ENCODE measurements around the gene GLTP. TPM values are rescaled to one million over a fixed set of nuclear protein-coding genes. Genes with fewer than 3 reads are reported as not detected.
A peak's percentile ranks its signal among the peaks of the same experiment; 100 is the strongest.

The GLTP gene
- total RNA-seq, 1 donor from 2014 or later = 48.7 TPM

DNA sequence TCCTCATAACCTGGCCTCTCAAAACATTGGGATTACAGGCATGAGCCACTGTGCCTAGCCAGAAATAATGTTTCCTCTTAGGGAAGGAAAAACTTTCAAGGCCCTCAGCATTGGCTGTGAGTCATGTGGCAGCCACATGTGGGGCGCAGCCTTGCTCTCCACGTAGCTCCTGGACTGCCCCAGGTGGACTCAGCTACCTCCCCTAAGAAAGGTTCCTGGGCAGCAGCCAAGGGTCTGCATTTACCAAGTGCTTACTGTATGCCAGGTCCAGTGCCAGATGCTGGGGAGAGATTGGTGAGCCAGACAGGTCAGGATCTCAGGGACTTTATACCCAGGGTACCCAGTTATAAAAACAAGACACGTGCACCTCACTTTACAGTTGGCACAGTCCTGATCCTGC lies 43.4 kb downstream of the GLTP start:
- no peak overlapping the region for H3K27ac Mint-ChIP-seq
- peaks cover 12% of the 10 kb centered on the region for H3K4me1 Mint-ChIP-seq (ENCODE audit: unreplicated experiment)
- no peak for TF ChIP-seq CTCF (conservative IDR thresholded peaks at IDR 0.05)
- H3K9me3 Mint-ChIP-seq = no peaks in the 10 kb centered on the region
- DNase-seq (ENCODE audit: extremely low spot score, unreplicated experiment) = no peak
- H3K4me3 Mint-ChIP-seq = no peak overlapping the region
- peaks cover 10% of the 10 kb centered on the region for H3K27me3 Mint-ChIP-seq
- no peaks in the 10 kb centered on the region for H3K36me3 Mint-ChIP-seq

- no peaks in the 10 kb centered on the region for H3K36me3 Mint-ChIP-seq
- H3K4me1 Mint-ChIP-seq (ENCODE audit: unreplicated experiment) = peaks cover 23% of the 10 kb centered on the region
- DNase-seq (ENCODE audit: extremely low spot score, unreplicated experiment) = no peak
- H3K27ac Mint-ChIP-seq = no peak overlapping the region
- no peak for TF ChIP-seq CTCF (conservative IDR thresholded peaks at IDR 0.05)
- H3K9me3 Mint-ChIP-seq = no peaks in the 10 kb centered on the region
- H3K4me3 Mint-ChIP-seq = no peak overlapping the region
- peaks cover 17% of the 10 kb centered on the region for H3K27me3 Mint-ChIP-seq
Measured at GRCh38 chr12:109835827-109836226, 44.5 kb downstream of the GLTP start.

GRCh38 chr12:109833307-109834189 lies 46.8 kb downstream of the GLTP start, which contains the start of gene TRPV4:
Gene TRPV4 (minus strand): TSS chr12:109833398. CDS start chr12:109814796, 18,602 bp downstream.
- TF ChIP-seq CTCF (conservative IDR thresholded peaks at IDR 0.05) = no peak
- H3K4me3 Mint-ChIP-seq = peak within 1 kb of the TSS; percentile 85
- no peak for DNase-seq (ENCODE audit: extremely low spot score, unreplicated experiment)
- peaks cover 18% of the 10 kb centered on the region for H3K27me3 Mint-ChIP-seq
- H3K9me3 Mint-ChIP-seq = no peaks in the 10 kb centered on the region
- peak within 1 kb of the TSS; percentile 41 for H3K27ac Mint-ChIP-seq
- no peaks in the 10 kb centered on the region for H3K36me3 Mint-ChIP-seq
- peaks cover 16% of the 10 kb centered on the region for H3K4me1 Mint-ChIP-seq (ENCODE audit: unreplicated experiment)

DNA sequence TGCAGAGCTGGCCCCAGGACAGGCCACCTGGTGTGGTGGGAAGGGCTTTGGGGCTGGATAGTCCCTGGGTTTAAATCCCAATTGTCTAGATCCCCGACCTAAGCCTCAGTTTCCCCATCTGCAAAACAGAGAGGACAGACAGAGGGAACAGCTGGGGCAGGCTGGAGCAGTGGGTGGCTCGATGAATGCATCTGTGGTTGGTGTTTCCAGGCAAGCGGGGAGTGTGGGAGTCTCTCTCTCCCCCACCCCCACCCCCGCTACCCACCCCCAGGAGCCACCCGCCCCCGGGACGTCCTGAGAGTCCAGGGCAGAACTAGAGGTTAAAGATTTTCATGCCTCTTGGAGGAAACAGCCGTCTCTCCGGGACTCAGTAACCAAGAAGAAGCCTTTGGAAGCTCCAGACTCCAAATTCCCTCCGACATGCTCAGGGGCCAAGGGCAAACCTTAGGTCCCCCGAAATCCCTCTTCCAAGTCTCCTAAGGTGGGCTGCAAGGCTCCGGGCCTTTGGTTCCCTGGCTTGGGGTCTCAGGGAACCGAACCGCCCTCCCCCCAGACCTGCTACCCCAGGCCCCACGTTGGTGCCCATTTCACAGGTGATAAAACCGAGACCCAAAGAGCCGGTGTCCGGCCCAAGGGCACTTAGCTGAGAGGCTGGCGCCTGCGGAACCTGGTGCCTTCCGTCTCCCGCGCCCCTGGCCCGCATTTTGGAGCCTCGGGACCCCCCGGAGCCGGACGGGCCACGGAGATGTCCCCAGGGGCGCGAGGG lies 47.6 kb downstream of the GLTP start:
- no peak for TF ChIP-seq CTCF (conservative IDR thresholded peaks at IDR 0.05)
- no peak for DNase-seq (ENCODE audit: extremely low spot score, unreplicated experiment)
- Mint-ChIP-seq H3K27ac (no peak overlapping the region), H3K9me3 (no peaks in the 10 kb centered on the region), H3K36me3 (no peaks in the 10 kb centered on the region), H3K4me3 (peak overlapping the region; percentile 45), H3K27me3 (peaks cover 18% of the 10 kb centered on the region), H3K4me1 (ENCODE audit: unreplicated experiment) (peaks cover 16% of the 10 kb centered on the region)

- Mint-ChIP-seq H3K27ac (no peak overlapping the region), H3K4me3 (peak overlapping the region; percentile 46), H3K27me3 (peaks cover 18% of the 10 kb centered on the region)
Measured at GRCh38 chr12:109831929-109832328, 48.4 kb downstream of the GLTP start.

More at GRCh38 chr12:109831929-109832328, 48.4 kb downstream of the GLTP start:
- H3K36me3 Mint-ChIP-seq = no peaks in the 10 kb centered on the region
- peaks cover 16% of the 10 kb centered on the region for H3K4me1 Mint-ChIP-seq (ENCODE audit: unreplicated experiment)
- no peaks in the 10 kb centered on the region for H3K9me3 Mint-ChIP-seq
- DNase-seq (ENCODE audit: extremely low spot score, unreplicated experiment) = no peak
- no peak for TF ChIP-seq CTCF (conservative IDR thresholded peaks at IDR 0.05)
